GM18499 (cell line): Measurements from ENCODE around the gene DICER1.

ENCODE experiments used
- ATAC-seq: cut with Tn5 transposase; IDR thresholded peaks from one replicate; pipeline ENCODE4 v1.9.1; 2021; ENCODE audit warnings: moderate number of reproducible peaks; ENCODE audit not compliant: insufficient read depth, unreplicated experiment

The DICER1 gene

DNA sequence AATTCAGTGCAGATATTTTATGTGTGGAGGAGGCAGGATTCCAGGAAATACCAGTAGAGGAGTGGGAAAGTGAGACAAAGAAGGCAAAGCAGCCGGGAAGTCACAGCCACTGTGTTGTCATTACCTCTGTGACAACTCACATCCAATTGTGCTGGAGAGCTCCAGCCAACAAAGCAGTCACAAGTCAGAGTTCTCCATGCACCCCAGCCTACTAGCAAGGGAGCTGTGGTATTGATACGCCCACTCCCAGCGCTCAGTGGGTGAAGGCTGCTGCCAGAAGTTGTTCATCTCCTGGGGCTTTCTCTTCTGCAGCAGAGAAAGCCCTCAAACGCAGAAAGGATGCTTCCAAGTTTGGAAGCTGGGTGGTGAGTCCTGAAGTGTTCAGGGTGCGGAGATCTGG, 93.9 kb downstream of the DICER1 start:
- ATAC-seq, result no peak

DNA sequence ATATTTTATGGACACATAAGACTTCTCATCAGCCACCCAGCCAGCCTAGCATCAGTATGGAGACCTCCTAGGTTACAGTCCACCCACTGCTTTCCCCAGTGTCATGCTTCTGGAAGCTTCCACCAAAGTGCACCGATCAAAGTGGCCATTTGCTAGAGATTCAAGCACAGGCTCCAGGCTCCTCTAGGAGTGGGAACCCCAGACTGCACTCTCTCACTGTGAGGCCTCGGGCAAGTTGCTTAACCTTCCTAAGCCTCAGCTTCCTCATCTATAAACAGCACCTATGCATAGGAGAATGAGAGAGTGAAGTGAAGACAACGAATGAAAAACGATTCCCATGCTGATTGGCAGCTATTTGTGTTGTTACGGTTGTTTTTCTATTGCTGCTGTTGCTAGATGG, 94.4 kb downstream of the DICER1 start:
- ATAC-seq, result no peak

- no peak for ATAC-seq
Measured at GRCh38 chr14:95062220-95062619, 95.1 kb downstream of the DICER1 start.

GRCh38 chr14:95061317-95062093, 95.8 kb downstream of the DICER1 start:
- ATAC-seq, result no peak

- ATAC-seq, result no peak
Measured at GRCh38 chr14:95059126-95059525, 98.2 kb downstream of the DICER1 start.

- no peak for ATAC-seq
Measured at GRCh38 chr14:95058491-95058890, 98.8 kb downstream of the DICER1 start.

- no peak for ATAC-seq
Measured at GRCh38 chr14:95057851-95058250, 99.5 kb downstream of the DICER1 start.

- ATAC-seq, result no peak
Measured at GRCh38 chr14:95057147-95057546, 100.2 kb downstream of the DICER1 start.

DNA sequence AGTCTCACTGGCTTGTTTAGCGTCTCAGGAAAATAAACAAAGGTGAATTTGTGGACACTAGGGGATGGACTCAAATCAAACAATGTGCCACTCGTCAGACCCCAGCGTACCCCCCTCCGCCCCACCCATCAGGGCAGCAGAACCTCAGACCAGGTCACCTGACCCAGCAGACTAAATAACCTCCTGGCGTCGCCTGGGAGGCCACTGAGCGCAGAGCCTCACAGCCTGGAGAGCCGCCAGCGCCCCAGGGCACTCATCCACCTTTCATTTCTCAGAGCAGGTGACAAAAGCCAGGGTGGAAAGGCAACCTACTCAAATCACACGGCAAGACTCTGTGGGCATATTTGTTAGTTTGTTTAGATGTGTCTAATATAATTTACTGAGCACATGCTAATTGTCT, 100.9 kb downstream of the DICER1 start:
- ATAC-seq, result no peak

- ATAC-seq, result no peak
Measured at GRCh38 chr14:95055318-95055717, 102.0 kb downstream of the DICER1 start.

GRCh38 chr14:95054346-95055280, 102.7 kb downstream of the DICER1 start:
- ATAC-seq, result no peak

DNA sequence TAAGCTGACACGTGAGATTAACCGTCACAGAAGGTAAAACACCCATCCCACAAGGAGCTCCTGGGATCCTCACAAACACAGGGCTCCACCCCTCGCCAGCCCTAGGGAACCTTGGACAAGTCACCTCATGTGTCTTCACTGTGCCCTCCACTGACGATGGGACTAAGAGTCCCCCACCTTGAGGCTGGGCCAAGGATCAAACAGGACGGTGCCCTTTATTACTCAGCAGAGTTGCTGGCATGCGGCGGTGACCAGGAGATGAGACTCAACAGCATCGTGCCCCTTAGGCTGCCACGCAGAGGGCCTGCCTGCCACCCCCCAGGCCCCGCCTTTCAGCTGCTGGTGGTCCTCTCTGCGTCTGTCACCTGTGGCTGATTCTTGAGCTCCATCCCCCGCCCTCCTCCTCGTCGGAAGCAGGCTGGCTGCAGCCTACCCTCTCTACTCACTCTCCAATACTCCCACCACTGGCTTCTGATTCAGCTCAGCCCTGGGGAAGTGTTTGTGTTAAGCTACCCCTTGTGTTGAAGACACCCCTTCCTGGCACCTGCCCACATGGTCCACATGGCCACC, 105.2 kb downstream of the DICER1 start:
- no peak for ATAC-seq

GRCh38 chr14:95049952-95050351, 107.4 kb downstream of the DICER1 start:
- no peak for ATAC-seq

DNA sequence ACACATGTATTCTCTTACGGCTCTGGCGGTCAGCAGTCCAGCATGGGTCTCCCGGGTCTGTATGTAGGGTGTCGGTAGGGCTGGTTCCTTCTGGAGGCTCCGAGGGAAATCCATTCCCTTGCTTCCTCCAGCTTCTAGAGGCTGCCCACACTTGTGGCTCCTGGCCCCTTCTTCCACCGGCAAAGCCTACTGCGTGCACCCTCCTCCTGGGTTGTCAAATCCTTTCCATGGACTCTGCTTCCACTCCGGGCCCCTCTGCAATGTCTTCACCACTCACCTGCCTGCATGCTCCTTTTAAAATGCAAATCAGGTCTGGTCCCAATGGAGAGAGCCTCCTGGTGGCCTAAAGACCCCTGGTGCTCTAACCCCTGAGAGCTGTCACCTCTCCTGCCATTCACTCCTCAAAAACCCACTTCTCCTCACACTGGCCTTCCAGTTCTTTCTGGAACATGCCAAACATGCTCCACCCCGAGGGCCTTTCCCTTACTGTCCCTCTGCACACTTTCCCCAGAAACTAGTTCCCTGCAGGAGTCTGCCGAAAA, 108.5 kb downstream of the DICER1 start:
- no peak for ATAC-seq

- no peak for ATAC-seq
Measured at GRCh38 chr14:95047754-95048153, 109.6 kb downstream of the DICER1 start.

DNA sequence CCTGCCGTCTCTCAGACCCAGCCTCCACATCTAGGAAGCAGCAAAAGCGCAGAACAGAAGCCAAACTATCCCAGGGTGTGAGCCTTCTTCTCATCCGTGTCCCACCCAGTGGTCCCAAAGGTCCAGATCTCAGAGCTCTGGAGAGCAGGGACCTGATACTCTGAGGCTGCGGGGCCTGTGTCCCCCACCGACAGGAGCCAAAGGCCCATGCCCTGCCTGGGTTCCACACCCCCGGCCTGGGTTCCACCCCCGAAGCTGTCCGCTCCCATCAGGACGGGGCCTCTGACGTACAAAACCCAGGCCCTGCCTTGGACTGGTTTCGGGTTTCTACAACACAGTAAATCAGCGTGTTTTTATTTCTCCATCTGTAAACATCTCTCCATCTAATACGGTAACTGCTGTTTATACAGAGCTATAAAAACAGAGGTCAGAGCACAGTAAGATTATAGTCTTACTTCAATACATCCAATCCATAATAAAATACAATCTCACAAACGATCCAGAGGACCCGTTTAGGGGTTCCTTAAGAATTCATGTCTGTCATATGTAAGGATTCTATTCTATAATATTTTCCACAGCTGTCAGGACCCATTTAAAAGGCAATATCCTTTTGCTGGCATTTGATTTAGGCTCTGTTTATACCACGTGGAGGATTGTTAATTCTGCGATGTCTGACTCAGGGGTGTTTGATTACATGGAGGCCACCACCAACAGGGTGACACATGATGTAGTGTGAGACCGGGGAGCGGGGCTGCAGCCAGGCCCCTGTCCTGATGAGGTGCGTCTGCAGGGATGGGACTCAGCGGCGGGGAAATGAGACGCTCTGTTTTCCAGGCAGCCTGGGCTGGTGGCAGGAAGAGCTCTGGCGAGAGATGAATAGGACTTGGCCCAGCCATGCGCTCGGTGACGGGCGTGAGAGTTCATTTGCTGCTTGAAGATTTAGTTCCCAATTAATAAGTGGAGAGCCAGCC, 110.3 kb downstream of the DICER1 start:
- no peak for ATAC-seq

- no peak for ATAC-seq
Measured at GRCh38 chr14:95045836-95046430, 111.4 kb downstream of the DICER1 start.

DNA sequence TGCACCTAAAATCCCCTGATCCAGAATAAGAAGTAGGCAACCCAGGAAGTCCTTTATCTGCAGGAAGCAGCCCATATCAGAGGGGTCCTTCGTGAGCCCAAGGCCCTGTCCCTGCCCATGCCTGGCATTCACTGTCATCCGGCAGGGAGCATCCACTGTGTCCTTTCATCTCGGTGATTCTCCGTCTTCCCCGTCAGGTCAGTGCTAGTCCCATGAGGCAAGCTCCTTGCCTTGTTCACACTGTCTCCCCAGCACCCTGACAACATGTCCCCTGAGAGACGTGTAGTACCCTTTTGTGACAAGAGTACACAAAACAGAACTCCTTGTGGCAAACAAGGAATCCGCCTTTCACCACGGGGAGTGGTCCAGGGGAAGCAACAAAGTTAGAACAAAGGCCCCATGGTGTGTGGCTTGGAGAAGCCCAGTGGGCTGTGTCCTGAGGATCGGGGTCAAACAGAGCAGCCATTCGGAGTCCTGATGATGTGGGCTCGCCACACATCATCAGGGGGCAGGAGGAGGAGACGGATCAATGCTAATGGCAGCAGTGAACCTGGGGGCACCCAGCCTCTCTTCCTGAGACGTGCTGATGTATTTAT, 112.1 kb downstream of the DICER1 start:
- ATAC-seq, result no peak
